GM12878 (cell line): ENCODE measurements around the gene TMEM30A. TPM values are rescaled to one million over a fixed set of nuclear protein-coding genes. Genes with fewer than 3 reads are reported as not detected.

Experiments
- ATAC-seq: fragments of 200-7000 bp; cut with Tn5 transposase; 3 replicates; pipeline ENCODE4 v1.9.1; 2020; ENCODE audit warnings: mild to moderate bottlenecking, moderate library complexity
- BruUV-seq: library from RNA; stranded (reverse); fragments of 400-500 nt; replicated peaks from 2 replicates; lab custom pipeline; 2021; lab: Mats Ljungman, UMichigan
- CTCF ChIA-PET: fragments of 300-600 bp; sonication (Branson Sonifier 250); formaldehyde crosslinking; extraction: SDS; loops from one replicate; lab custom pipeline; 2021; ENCODE audit warnings: inconsistent platforms; lab: Yijun Ruan, JAX
- POLR2A ChIA-PET: fragments of 350-600 bp; formaldehyde crosslinking; extraction: SDS; loops from one replicate; lab custom pipeline; 2021; ENCODE audit warnings: inconsistent platforms; lab: Charles Lee
- RAD21 ChIA-PET: fragments of 300-600 bp; sonication (Branson Sonifier 250); formaldehyde crosslinking; loops from one replicate; lab custom pipeline; 2023; ENCODE audit warnings: antibody characterized with exemption; ENCODE audit not compliant: unreplicated experiment; lab: Charles Lee
- SMC1A ChIA-PET: fragments of 300-600 bp; sonication (Branson Sonifier 250); formaldehyde crosslinking; loops from one replicate; lab custom pipeline; 2023; ENCODE audit not compliant: unreplicated experiment, uncharacterized antibody; lab: Charles Lee
- DNase-seq: peaks from one replicate; pipeline ENCODE4 v3.0.0-alpha.2; 2011; ENCODE audit warnings: low read depth, low spot score
- FAIRE-seq: peaks from 3 replicates; lab custom pipeline; 2011; peaks lifted over from hg19 to GRCh38; lab: Jason Lieb, UNC
- H2AFZ ChIP-seq: 2 replicates; pipeline ENCODE4 v1.6.0; 2011; ENCODE audit warnings: low read depth, low read length, control low read depth; ENCODE audit not compliant: control insufficient read depth
- H3K27ac ChIP-seq: 2 replicates; pipeline ENCODE4 v1.5.1; 2011; ENCODE audit warnings: control low read depth; ENCODE audit not compliant: control insufficient read depth, insufficient read depth
- H3K27me3 ChIP-seq, 2 experiments: replicated peaks in 1 of 2; 2 replicates each; pipeline versions ENCODE4 v1.6.0 to v1.6.1; 2011; ENCODE audit warnings: low read length in 1 of 2; ENCODE audit not compliant: control insufficient read depth in 2 of 2, insufficient read depth in 2 of 2
- H3K36me3 ChIP-seq, 2 experiments: 2 replicates each; pipeline ENCODE4 v1.5.1; 2011; ENCODE audit warnings: low read length in 1 of 2; ENCODE audit not compliant: control insufficient read depth in 2 of 2, insufficient read depth in 2 of 2
- H3K4me1 ChIP-seq: 2 replicates; pipeline ENCODE4 v1.6.1; 2011; ENCODE audit warnings: mild to moderate bottlenecking, low read length, moderate library complexity, mixed read lengths; ENCODE audit not compliant: control insufficient read depth, insufficient read depth
- H3K4me2 ChIP-seq: 2 replicates; pipeline ENCODE4 v1.6.0; 2011; ENCODE audit warnings: control low read depth; ENCODE audit not compliant: control insufficient read depth, insufficient read depth
- H3K4me3 ChIP-seq: fragments of 200-600 bp; sonication (generic); 2 replicates; pipeline ENCODE4 v1.5.1; 2016
- H3K79me2 ChIP-seq: 2 replicates; pipeline ENCODE4 v1.6.0; 2011; ENCODE audit warnings: low read length; ENCODE audit not compliant: control insufficient read depth, insufficient read depth
- H3K9ac ChIP-seq: 2 replicates; pipeline ENCODE4 v1.8.0; 2011; ENCODE audit warnings: low read length, control low read depth, mixed read lengths; ENCODE audit not compliant: control insufficient read depth, insufficient read depth
- H3K9me3 ChIP-seq: replicated peaks from 3 replicates; pipeline ENCODE4 v1.5.1; 2011; ENCODE audit warnings: mild to moderate bottlenecking, low read length; ENCODE audit not compliant: control insufficient read depth, insufficient read depth
- H4K20me1 ChIP-seq: 2 replicates; pipeline ENCODE4 v1.6.0; 2011; ENCODE audit not compliant: control insufficient read depth, insufficient read depth
- E2F4 ChIP-seq: IDR thresholded peaks from 2 replicates; pipeline ENCODE4 v1.6.1; 2012; ENCODE audit warnings: low read depth, low read length, improper control_type of control experiment
- IKZF1 ChIP-seq: fragments of 450-650 bp; conservative IDR thresholded peaks from 2 replicates; pipeline ENCODE4 v1.6.1; 2017; ENCODE audit warnings: antibody characterized with exemption, mild to moderate bottlenecking
- MXI1 ChIP-seq: fragments of 150-350 bp; IDR thresholded peaks from 2 replicates; pipeline ENCODE4 v1.6.1; 2011; ENCODE audit warnings: low read depth, mild to moderate bottlenecking, inconsistent platforms, low read length, improper control_type of control experiment
- PAX5 ChIP-seq: IDR thresholded peaks from 2 replicates; pipeline ENCODE4 v1.6.1; 2011; ENCODE audit warnings: low read depth, low read length, borderline replicate concordance
- PAX8 ChIP-seq: fragments of 450-650 bp; IDR thresholded peaks from 2 replicates; pipeline ENCODE4 v1.6.1; 2017; ENCODE audit warnings: mild to moderate bottlenecking, moderate library complexity
- PML ChIP-seq: IDR thresholded peaks from 2 replicates; pipeline ENCODE4 v1.6.1; 2012; ENCODE audit warnings: low read length, inconsistent platforms
- POU2F2 ChIP-seq: IDR thresholded peaks from 3 replicates; pipeline ENCODE4 v1.6.1; 2011; ENCODE audit warnings: low read depth, mild to moderate bottlenecking, low read length, borderline replicate concordance
- PRDM15 ChIP-seq: fragments of 450-650 bp; formaldehyde crosslinking; IDR thresholded peaks from 2 replicates; pipeline ENCODE4 v1.4.0; 2020; ENCODE audit warnings: mild to moderate bottlenecking, moderate library complexity
- SMC3 ChIP-seq: IDR thresholded peaks from 2 replicates; pipeline ENCODE4 v1.6.1; 2011; ENCODE audit warnings: low read length, improper control_type of control experiment, borderline replicate concordance
- SREBF2 ChIP-seq: IDR thresholded peaks from 2 replicates; pipeline ENCODE4 v1.6.1; 2012; ENCODE audit warnings: mild to moderate bottlenecking, low read length
- TCF12 ChIP-seq: IDR thresholded peaks from 2 replicates; pipeline ENCODE4 v1.6.1; 2011; ENCODE audit warnings: low read depth, mild to moderate bottlenecking, low read length
- WRNIP1 ChIP-seq: IDR thresholded peaks from 2 replicates; pipeline ENCODE4 v1.6.1; 2011; ENCODE audit warnings: low read depth, low read length, improper control_type of control experiment, borderline replicate concordance
- WGBS: methylation state at CpG from one replicate; pipeline ENCODE4 v1.1.6; 2016; ENCODE audit warnings: low lambda C conversion rate; ENCODE audit not compliant: insufficient replicate concordance, insufficient coverage; ENCODE audit errors: missing lambda C conversion rate; 5-methylcytosine and 5-hydroxymethylcytosine counted together
- in situ Hi-C: fragments of 300-500 bp; cut with MboI; formaldehyde crosslinking; loops from 9 replicates; pipeline ENCODE4 v1.14.3; 2018; ENCODE audit warnings: mixed read lengths
- intact Hi-C: fragments of 100-400 bp; cut with micrococcal nuclease; formaldehyde crosslinking; loops from one replicate; pipeline ENCODE4 v1.14.2; 2022; ENCODE audit not compliant: unreplicated experiment
- polyA plus RNA-seq, 11 experiments: library from polyadenylated mRNA; depleted of rRNA in 4 of 11; unstranded in 6 of 11; stranded (reverse) in 5 of 11; fragments of >200 nt; fragmentation: Nextera tagmentation in 4 of 11; fragmentation: Illumina TruSeq in 1 of 11; extraction: Ambion mirVana in 4 of 11; extraction: Trizol in 1 of 11; gene quantifications; 1 replicate in 1 of 11; 2 replicates in 10 of 11; pipeline versions ENCODE4 v1.2.1 to v1.2.3, GENCODE V29; 2011 to 2016; ENCODE audit warnings: inconsistent platforms in 2 of 11, missing spikeins in 2 of 11, low read depth in 1 of 11
- total RNA-seq, 4 experiments: library from RNA; depleted of rRNA in 3 of 4; stranded (reverse); fragments of >200 nt in 3 of 4; fragmentation: Illumina TruSeq in 1 of 4; extraction: Trizol in 1 of 4; gene quantifications; 2 replicates each; pipeline versions ENCODE4 v1.2.1 to v1.2.3, GENCODE V29; 2013 to 2021
- TF ChIP-seq, protein P1 (sequence below): fragments of 450-650 bp; IDR thresholded peaks from 2 replicates; pipeline ENCODE4 v1.6.1; 2016; ENCODE audit warnings: mild to moderate bottlenecking, moderate library complexity, borderline replicate concordance

Gene TMEM30A
- total and polyA plus RNA-seq, 10 of the 15 experiments (the other 5 are each of a cell fraction or from before 2014, with no cell fraction given) = 11.9 to 61.6 (median 43.2) TPM

DNA sequence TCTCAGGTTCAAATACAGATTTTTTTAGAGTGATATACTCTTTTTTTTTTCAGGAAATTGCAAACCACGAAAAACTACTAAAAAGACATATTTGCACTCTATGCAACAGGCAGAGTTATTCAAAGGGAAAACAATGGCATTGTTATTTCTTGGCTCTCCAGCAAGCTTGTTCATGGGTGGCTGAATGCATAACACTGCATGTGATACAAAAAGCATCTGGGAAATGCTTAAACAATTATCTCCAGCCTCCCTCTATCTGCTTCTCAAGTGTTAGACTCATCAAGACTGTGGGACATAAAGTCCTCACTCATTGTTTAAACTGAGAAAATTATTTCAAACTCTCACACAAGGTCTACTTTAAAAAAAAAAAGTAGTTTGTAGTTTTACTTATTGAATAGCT is 71.5 kb downstream of the TMEM30A start (continued):
- TF ChIP-seq WRNIP1 = no peak
- TF ChIP-seq, protein P1, sequence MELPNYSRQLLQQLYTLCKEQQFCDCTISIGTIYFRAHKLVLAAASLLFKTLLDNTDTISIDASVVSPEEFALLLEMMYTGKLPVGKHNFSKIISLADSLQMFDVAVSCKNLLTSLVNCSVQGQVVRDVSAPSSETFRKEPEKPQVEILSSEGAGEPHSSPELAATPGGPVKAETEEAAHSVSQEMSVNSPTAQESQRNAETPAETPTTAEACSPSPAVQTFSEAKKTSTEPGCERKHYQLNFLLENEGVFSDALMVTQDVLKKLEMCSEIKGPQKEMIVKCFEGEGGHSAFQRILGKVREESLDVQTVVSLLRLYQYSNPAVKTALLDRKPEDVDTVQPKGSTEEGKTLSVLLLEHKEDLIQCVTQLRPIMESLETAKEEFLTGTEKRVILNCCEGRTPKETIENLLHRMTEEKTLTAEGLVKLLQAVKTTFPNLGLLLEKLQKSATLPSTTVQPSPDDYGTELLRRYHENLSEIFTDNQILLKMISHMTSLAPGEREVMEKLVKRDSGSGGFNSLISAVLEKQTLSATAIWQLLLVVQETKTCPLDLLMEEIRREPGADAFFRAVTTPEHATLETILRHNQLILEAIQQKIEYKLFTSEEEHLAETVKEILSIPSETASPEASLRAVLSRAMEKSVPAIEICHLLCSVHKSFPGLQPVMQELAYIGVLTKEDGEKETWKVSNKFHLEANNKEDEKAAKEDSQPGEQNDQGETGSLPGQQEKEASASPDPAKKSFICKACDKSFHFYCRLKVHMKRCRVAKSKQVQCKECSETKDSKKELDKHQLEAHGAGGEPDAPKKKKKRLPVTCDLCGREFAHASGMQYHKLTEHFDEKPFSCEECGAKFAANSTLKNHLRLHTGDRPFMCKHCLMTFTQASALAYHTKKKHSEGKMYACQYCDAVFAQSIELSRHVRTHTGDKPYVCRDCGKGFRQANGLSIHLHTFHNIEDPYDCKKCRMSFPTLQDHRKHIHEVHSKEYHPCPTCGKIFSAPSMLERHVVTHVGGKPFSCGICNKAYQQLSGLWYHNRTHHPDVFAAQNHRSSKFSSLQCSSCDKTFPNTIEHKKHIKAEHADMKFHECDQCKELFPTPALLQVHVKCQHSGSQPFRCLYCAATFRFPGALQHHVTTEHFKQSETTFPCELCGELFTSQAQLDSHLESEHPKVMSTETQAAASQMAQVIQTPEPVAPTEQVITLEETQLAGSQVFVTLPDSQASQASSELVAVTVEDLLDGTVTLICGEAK = no peak
- TF ChIP-seq SMC3 = no peak
- no peak for TF ChIP-seq PAX8

DNA sequence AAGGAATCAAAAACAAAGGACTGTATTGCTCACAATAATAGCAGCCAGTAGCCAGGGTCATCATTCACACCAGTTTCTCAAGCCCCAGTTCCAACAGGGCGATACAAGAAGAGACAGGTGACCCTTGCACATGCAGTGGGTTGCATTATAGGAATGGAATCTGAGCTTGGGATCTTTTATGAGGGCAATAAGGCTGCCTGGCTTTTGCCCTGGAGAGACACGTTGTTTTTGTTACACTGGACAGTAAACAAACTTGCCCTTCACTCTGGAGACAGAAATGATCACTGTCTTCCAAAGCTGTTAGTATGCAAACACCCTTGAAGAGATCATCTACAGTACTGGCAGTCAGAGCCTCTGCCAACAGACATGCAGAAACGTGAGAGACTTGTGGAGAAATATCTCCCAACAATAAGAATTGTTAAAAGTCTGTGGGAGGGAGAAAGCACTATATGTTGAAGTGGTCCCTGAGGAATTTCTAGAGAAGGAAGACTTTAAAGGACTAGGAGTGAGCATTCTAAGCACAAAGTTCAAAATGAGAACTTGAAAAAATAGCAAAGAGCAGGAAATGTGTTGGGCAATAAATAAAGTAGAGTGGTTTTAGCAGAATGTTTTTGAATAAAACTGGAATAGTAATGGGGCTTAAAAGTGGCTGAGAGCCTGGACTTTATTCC is 72.5 kb downstream of the TMEM30A start:
- Histone ChIP-seq H3K36me3 (no peaks in the 10 kb centered on the region), H3K9ac (no peak overlapping the region), H3K79me2 (no peaks in the 10 kb centered on the region), H3K4me2 (no peak overlapping the region), H2AFZ (no peak overlapping the region), H3K27me3 (peaks cover 6 to 13% of the 10 kb centered on the region in 2 experiments), H3K27ac (no peak overlapping the region), H3K4me1 (no peaks in the 10 kb centered on the region), H4K20me1 (no peaks in the 10 kb centered on the region), H3K9me3 (no peaks in the 10 kb centered on the region), H3K4me3 (no peak overlapping the region)
- ATAC-seq (no peak), FAIRE-seq (no peak), DNase-seq (no peak)
- 4% methylated on average over 3 of the region's 3 CpGs for WGBS
- intact Hi-C loops (loop anchor here (5.0 kb wide), 1 partner anchor 315 kb away; no protein-coding TSS in a partner anchor), in situ Hi-C loops (loop anchor here (5.0 to 10.0 kb wide), 4 partner anchors 1227 to 1537 kb away; no protein-coding TSS in a partner anchor)
- RAD21 ChIA-PET = interaction anchor here (0.9 to 4.8 kb wide), 4 partner anchors 334 to 1474 kb away, joined by 3 to 46 read pairs (median 14); no protein-coding TSS in a partner anchor
- POLR2A ChIA-PET = no interaction called here
- CTCF ChIA-PET = interaction anchor here (0.7 to 6.3 kb wide), 30 partner anchors 9 to 1480 kb away, joined by 3 to 95 read pairs (median 4); no protein-coding TSS in a partner anchor
- SMC1A ChIA-PET = interaction anchor here (0.8 to 6.0 kb wide), 12 partner anchors 9 to 1482 kb away, joined by 3 to 64 read pairs (median 4); no protein-coding TSS in a partner anchor
- BruUV-seq = no TSS peak
- no peak for TF ChIP-seq PML
- TF ChIP-seq E2F4 = no peak
- TF ChIP-seq SREBF2 = no peak
- no peak for TF ChIP-seq POU2F2
- no peak for TF ChIP-seq MXI1
- no peak for TF ChIP-seq IKZF1
- no peak for TF ChIP-seq PRDM15
- no peak for TF ChIP-seq PAX5
- no peak for TF ChIP-seq TCF12
